A204.1 (cell line): ENCODE data around the gene SLC32A1.

Experiments
- FAIRE-seq: peaks from 2 replicates; lab custom pipeline; 2012; peaks lifted over from hg19 to GRCh38; lab: Jason Lieb, UNC

The SLC32A1 gene, protein sequence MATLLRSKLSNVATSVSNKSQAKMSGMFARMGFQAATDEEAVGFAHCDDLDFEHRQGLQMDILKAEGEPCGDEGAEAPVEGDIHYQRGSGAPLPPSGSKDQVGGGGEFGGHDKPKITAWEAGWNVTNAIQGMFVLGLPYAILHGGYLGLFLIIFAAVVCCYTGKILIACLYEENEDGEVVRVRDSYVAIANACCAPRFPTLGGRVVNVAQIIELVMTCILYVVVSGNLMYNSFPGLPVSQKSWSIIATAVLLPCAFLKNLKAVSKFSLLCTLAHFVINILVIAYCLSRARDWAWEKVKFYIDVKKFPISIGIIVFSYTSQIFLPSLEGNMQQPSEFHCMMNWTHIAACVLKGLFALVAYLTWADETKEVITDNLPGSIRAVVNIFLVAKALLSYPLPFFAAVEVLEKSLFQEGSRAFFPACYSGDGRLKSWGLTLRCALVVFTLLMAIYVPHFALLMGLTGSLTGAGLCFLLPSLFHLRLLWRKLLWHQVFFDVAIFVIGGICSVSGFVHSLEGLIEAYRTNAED

DNA sequence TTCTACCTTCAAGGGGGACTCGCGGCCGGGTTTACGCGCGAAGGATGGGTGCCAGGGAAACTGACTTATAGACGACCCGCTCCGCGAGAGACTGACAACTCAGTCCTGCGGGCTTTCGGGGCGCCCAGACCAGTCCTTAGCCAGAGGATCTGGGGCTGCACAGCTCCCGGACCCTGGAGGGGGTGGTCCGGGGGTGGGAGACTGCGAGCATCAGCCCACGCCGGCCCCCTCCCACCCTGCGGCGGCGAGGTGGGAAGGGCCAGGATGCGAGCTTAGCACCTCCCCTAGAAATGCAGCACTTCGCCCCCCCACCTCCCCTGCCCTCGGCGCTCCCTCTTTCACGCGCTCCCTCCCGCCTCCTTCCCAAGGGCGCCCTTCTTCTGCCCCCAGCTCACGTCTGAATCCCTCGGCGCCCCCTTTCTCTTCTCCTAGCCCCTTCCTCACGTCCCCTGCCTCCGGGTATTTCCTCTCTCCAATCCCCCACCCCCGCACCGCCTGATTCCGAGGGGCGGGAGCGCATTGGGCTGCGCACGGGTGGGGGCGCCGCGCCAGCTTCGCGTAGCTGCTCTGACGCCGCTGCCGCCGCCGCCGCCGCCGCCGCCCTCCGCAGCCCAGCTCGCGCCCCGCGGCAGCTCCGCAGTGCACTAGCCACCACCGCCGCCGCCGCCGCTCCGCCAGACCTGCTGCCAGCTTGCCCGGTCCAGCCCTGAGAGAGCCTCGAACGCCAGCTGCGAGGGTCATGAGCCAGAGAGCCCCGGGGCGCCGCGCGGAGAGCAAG, at the start of gene SLC32A1:
TSS of gene SLC32A1 (plus strand) at position 639 of the 778 bp plus-strand sequence. CDS start 239 bp downstream, outside the sequence.
- FAIRE-seq, result no peak

DNA sequence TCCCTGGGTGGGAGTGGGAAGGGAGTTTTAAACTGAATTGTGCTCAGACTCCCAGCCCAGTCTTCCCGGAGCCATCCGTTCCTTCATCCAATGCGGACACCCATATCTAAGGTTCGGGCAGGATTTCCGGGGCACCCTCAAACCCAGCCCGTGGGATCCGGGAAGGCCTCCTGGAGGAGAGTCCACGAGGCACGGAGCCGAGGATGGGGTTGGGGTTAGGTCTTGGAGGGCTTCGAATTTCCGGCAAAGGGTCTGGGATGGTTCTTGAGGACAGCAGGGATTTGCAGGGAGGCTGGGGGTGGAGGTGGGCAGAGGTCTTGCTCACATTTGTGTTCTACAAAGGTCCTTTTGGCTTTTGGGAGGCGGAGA, 49.5 kb upstream of the SLC32A1 start:
- FAIRE-seq, result no peak

DNA sequence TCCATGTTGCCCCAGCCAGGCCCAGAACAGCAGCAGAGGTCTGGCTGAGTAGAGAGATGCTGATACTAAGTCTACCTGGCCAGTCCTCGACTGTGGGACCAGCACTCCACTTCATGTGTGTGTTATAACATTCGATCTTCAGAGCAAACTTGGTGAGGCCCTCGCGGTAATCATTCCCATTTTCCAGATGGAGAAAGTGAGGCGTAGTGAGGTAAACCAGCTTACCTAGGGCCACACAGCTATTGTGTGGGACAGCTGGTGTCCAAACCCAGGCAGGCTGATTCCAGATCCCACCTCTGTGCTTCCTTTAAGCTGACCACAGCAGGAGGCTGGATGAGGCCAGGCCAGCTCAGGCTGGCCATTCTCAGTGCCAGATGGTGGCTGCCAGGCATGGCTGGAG, 47.7 kb upstream of the SLC32A1 start:
- no peak for FAIRE-seq

DNA sequence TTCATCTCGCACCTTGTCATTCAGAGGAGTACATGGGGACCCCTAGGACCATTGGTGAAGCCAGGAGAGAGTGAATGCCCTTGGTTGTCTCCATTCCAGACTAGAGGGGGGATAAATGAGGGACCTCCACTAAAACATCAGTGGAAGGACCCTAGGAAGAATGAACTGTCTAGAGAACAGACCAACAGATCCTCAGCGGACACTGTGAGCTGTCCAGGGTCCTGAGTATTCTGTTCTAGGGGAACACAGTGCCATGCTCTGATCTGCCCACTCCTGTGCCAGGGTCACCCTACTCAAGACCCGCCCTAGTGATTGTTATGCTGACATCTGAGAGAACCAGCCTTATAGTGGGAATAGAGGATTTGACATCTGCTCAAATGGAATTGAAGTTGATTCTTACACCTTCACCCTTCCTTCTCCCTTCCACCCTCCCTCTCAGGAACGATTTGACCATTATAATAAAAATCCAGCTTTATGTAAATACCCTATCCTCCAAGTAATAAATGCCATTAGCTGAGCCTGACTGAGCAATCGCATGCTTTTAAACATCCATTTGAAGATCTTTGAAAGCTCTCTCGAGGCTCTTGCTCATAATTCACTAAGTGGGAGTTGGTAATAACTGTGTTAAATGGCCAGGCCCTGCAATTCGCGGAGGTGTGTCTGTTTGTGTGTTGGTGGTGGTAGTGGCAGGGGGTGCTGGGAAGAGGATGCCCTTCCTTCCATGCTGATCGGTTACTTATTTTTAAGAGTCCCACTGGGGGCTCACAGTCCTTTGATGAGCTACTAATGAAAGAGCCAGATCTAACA, 43.6 kb upstream of the SLC32A1 start:
- no peak for FAIRE-seq

GRCh38 chr20:38685271-38685670, 39.0 kb upstream of the SLC32A1 start:
- FAIRE-seq, result no peak

- no peak for FAIRE-seq
Observed at GRCh38 chr20:38685853-38686473, 38.3 kb upstream of the SLC32A1 start.

GRCh38 chr20:38692436-38693411, 31.6 kb upstream of the SLC32A1 start:
- FAIRE-seq, result no peak

DNA sequence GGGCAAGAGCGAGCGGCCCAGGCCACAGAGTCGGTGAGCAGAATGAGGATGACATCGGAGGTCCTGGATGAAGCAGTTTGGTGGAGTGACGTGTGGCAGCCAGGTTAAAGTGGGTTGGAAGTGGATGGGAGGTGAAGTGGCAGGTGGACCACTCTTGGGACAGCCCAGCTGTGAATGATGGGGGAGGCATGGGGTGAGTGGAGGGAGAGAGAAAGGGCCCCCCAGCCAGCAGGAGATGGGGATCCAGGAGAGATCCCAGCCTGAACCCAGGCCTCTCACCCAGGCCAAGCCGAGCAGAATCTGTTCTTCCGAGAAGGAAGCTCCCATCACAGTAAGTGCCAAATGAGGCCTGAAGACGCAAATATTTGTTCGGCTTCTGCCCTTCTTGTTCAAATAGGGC, 27.0 kb upstream of the SLC32A1 start:
- no peak for FAIRE-seq

- no peak for FAIRE-seq
Observed at GRCh38 chr20:38698541-38698940, 25.7 kb upstream of the SLC32A1 start.

GRCh38 chr20:38700141-38700540, 24.1 kb upstream of the SLC32A1 start:
- FAIRE-seq, result no peak

GRCh38 chr20:38700926-38701325, 23.4 kb upstream of the SLC32A1 start:
- FAIRE-seq, result no peak

GRCh38 chr20:38703526-38703925, 20.8 kb upstream of the SLC32A1 start:
- no peak for FAIRE-seq

DNA sequence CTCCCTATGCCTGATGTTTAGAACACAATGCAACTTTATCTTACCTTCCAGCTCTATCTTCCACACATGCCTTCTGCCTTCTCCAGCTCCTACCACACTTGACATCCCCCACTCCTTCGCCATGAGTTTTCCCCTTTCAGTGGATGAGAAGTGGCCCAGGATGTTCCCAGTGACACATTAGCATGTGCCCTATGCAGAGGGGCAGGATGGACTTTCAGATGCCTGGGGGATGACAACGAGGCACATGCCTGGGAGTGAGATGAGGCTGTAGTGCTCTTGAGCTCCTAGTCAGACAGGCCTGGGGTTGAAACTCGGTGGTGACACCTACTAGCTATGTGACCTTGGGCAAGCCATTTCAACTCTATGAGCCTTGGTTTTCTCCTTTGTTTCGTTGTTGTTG, 20.1 kb upstream of the SLC32A1 start:
- FAIRE-seq, result no peak

GRCh38 chr20:38706509-38706908, 17.8 kb upstream of the SLC32A1 start:
- FAIRE-seq, result no peak

DNA sequence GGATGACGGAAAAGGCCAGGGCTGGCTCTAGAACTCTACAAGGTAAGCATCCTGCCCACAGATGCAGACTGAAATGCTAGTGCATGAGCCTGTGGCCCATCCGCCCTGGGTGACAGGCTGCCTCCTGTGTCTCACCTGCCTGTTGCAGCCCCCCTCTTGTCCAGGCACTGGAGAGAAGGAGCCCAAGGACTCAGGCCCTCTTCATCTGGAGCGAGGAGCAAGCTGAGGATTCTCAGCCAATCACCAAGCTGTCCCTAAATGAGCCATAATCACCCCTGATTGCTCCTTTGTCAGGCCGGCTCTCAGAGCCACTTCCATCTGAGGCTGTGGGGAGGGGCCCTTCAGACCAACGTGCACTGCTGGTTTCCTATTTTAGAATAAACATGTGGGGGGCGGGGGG, 10.0 kb upstream of the SLC32A1 start:
- FAIRE-seq, result no peak

- FAIRE-seq, result no peak
Observed at GRCh38 chr20:38715646-38716045, 8.6 kb upstream of the SLC32A1 start.

GRCh38 chr20:38722683-38723016, 1.6 kb upstream of the SLC32A1 start:
- FAIRE-seq, result no peak

DNA sequence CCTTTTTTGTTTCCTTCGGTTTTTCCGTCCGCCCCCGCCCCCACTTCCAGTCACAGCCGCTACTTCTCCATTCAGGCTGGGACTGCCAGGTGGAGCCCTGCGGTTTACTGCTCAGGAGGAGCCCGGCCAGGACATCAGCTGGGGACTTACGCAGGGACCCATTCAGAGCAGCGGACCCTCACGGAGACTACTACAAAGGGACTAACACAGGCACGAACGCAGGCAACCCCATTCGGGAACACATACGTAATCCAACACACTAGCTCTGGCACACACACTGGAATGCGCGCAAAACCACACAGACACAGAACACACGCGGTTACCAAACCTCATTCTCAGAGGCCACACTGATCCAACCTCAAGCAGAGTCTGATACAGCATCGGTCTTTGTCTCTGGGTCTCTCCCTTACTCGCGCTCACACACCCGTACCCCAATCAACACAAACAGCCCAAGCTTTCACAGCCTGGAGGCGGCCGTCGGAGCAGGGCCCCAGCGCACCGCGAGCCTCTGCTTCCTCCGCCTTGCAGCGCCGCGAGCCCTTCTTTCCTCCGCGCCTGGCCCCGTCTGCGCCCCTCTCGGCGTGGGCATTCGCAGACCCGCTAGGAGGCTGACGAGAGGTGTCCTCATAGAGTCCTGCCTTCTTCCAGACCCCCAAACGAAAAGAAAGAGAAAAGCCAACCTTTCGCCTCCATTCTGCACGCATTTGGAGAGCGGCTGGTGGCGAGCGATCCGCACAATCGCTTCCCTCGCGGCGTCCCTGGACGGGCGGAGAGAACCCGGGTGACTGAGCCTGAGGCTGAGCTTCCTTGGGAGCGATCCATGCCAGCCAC, 1.1 kb upstream of the SLC32A1 start:
- FAIRE-seq, result no peak

DNA sequence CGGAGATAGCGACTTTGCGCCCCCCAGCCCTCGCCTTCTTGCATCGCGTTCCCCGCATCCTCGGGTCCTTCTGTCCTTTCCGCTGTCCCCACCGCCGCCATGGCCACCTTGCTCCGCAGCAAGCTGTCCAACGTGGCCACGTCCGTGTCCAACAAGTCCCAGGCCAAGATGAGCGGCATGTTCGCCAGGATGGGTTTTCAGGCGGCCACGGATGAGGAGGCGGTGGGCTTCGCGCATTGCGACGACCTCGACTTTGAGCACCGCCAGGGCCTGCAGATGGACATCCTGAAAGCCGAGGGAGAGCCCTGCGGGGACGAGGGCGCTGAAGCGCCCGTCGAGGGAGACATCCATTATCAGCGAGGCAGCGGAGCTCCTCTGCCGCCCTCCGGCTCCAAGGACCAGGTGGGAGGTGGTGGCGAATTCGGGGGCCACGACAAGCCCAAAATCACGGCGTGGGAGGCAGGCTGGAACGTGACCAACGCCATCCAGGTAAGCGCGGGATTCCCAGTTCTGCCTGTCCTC, 401 bp downstream of the SLC32A1 start:
- FAIRE-seq, result no peak
